Stimulated activated memory B cell treated with anti-CD40 and anti-IgM and Interleukin-4, amounts not matched to agents 10 μg/mL and 1 μg/mL and 100 μg/mL, for 72 hours (primary cell): ENCODE results near the gene BLACAT1.

ENCODE experiments used
- ATAC-seq: fragments of 150-1000 bp; cut with Tn5 transposase; 2 replicates; pipeline ENCODE4 v1.10.0; 2021
- H3K27ac Mint-ChIP-seq: one replicate; pipeline ENCODE4 v1.8.0; 2022; ENCODE audit warnings: mild to moderate bottlenecking, mixed read lengths
- H3K27me3 Mint-ChIP-seq: one replicate; pipeline ENCODE4 v1.8.0; 2022; ENCODE audit warnings: mixed read lengths
- H3K36me3 Mint-ChIP-seq: one replicate; pipeline ENCODE4 v1.8.0; 2022; ENCODE audit warnings: mixed read lengths
- H3K4me1 Mint-ChIP-seq: one replicate; pipeline ENCODE4 v1.8.0; 2022; ENCODE audit warnings: mixed read lengths
- H3K4me3 Mint-ChIP-seq: one replicate; pipeline ENCODE4 v1.8.0; 2022; ENCODE audit warnings: mild to moderate bottlenecking, moderate library complexity, mixed read lengths
- H3K9me3 Mint-ChIP-seq: one replicate; pipeline ENCODE4 v1.8.0; 2022; ENCODE audit warnings: mixed read lengths

Gene BLACAT1

DNA sequence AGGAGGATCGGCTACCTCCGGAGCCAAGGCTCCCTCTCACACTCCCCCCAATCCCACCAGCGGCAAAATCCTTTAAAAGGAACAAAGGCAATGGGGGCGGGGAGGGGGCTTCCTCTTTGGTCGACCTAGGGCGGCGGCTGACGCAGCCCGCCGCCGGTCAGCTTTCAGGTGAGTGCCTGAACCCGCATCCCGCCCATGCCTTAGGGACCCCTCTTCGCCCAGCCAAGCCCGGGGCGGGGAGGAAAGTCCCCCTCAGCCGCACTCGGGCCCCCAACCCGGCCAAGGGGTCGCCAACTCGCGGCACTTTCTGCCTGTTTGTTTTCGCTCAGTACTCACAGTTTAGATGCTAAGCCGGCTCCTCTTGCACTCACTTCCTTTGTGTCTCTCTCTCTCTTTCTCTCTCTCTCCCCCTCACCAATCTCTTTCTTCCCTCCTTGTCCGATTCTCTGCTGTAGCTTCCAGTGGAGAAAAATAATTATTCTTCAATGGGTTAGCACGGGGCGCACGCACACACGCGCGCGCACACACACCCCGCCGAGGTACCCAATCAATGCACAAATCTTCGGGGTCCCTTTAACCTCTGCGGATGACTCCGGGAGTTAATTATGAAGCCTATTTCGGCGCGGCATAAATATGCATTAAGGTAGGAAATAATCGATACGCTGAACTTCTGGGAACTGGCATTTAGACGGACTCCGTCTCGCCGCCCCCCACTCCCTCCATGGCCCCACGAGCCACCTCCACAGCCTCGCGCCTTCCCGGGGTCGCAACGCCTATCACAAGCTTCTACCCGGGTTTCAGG, at the start of gene BLACAT1:
Gene BLACAT1 (minus strand): TSS at position 465 of the 802 bp plus-strand sequence.
- Mint-ChIP-seq H3K27ac (no peak within 1 kb of the TSS), H3K9me3 (no peaks in the 10 kb centered on the region)
- ATAC-seq, result no peak

GRCh38 chr1:205505076-205505729, 49.4 kb upstream of the BLACAT1 start:
- no peaks in the 10 kb centered on the region for H3K9me3 Mint-ChIP-seq
- H3K36me3 Mint-ChIP-seq, result no peaks in the 10 kb centered on the region
- H3K27ac Mint-ChIP-seq, result peak overlapping the region; percentile 63
- H3K4me1 Mint-ChIP-seq, result peaks cover 9% of the 10 kb centered on the region
- H3K27me3 Mint-ChIP-seq, result peaks cover 18% of the 10 kb centered on the region
- ATAC-seq, result no peak
- H3K4me3 Mint-ChIP-seq, result peak overlapping the region; percentile 73

More for the DNA sequence above, at the start of gene BLACAT1:
- Mint-ChIP-seq H3K36me3 (no peaks in the 10 kb centered on the region), H3K4me1 (peaks cover 12% of the 10 kb centered on the region), H3K4me3 (peak within 1 kb of the TSS; percentile 74), H3K27me3 (peaks cover 95% of the 10 kb centered on the region)

GRCh38 chr1:205504311-205505075, 48.6 kb upstream of the BLACAT1 start, which contains the start of gene CDK18:
CDK18 (plus strand) TSS chr1:205504669; CDS start chr1:205523168, 18,499 bp downstream.
- H3K27ac Mint-ChIP-seq, result peak within 1 kb of the TSS; percentile 63
- peaks cover 18% of the 10 kb centered on the region for H3K27me3 Mint-ChIP-seq

DNA sequence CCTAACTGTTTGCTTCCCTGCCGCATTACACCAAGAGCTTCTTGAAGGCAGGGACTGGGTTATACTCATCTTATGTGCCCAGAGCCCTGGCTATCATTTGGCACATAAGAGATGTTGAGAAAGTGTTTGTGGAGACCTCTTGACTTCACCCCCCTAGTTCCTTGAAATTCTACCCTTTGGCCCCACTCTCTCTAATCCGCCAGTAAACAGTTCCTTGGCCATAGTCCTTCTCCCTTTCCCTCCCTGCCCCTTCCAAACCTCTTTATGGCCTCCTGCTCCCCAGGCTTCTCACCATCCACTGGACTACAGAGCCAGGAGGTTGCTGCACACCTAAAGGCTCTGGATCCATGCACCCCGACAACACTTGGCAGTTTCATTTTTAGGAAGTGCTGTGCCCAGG, 47.1 kb upstream of the BLACAT1 start:
- no peak overlapping the region for H3K27ac Mint-ChIP-seq
- no peaks in the 10 kb centered on the region for H3K9me3 Mint-ChIP-seq
- no peak for ATAC-seq
- no peaks in the 10 kb centered on the region for H3K36me3 Mint-ChIP-seq
- H3K4me1 Mint-ChIP-seq, result peaks cover 9% of the 10 kb centered on the region
- H3K4me3 Mint-ChIP-seq, result no peak overlapping the region
- peaks cover 13% of the 10 kb centered on the region for H3K27me3 Mint-ChIP-seq

More at GRCh38 chr1:205504311-205505075, 48.6 kb upstream of the BLACAT1 start, which contains the start of gene CDK18:
- Mint-ChIP-seq H3K9me3 (no peaks in the 10 kb centered on the region), H3K4me1 (peaks cover 9% of the 10 kb centered on the region), H3K4me3 (peak within 1 kb of the TSS; percentile 78), H3K36me3 (no peaks in the 10 kb centered on the region)
- ATAC-seq, result peak; percentile 63

- Mint-ChIP-seq H3K4me3 (no peak overlapping the region), H3K36me3 (no peaks in the 10 kb centered on the region), H3K27ac (no peak overlapping the region), H3K4me1 (peaks cover 9% of the 10 kb centered on the region), H3K9me3 (no peaks in the 10 kb centered on the region), H3K27me3 (peaks cover 14% of the 10 kb centered on the region)
- ATAC-seq, result no peak
Measured at GRCh38 chr1:205502111-205502810, 46.4 kb upstream of the BLACAT1 start.

GRCh38 chr1:205500240-205501233, 44.7 kb upstream of the BLACAT1 start:
- peaks cover 30% of the 10 kb centered on the region for H3K27me3 Mint-ChIP-seq
- H3K27ac Mint-ChIP-seq, result no peak overlapping the region
- ATAC-seq, result no peak
- peaks cover 9% of the 10 kb centered on the region for H3K4me1 Mint-ChIP-seq
- H3K9me3 Mint-ChIP-seq, result no peaks in the 10 kb centered on the region
- no peaks in the 10 kb centered on the region for H3K36me3 Mint-ChIP-seq
- H3K4me3 Mint-ChIP-seq, result no peak overlapping the region

- Mint-ChIP-seq H3K27ac (no peak overlapping the region), H3K4me1 (peaks cover 1% of the 10 kb centered on the region), H3K27me3 (peaks cover 30% of the 10 kb centered on the region), H3K4me3 (no peak overlapping the region), H3K36me3 (no peaks in the 10 kb centered on the region), H3K9me3 (no peaks in the 10 kb centered on the region)
- ATAC-seq, result no peak
Measured at GRCh38 chr1:205499789-205500188, 43.9 kb upstream of the BLACAT1 start.

DNA sequence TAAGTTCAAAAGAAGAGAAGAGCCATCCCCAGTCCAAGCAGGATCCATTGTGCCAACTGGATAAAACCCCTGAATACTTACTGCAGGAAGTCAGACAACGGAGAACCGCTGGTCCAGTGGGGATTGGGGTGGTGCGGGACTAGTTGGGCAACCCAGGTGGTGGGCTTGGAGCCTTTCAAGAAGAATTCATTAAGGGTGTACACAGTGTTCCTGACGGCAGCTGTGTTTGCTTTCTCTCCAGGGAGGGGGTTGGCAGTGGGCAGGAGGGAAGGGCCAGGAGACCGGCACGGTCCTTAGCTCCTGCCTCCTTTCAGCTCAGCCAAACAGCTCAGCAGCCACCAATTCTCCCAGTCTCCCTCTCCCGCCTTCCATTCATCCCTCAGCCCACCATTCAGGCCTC, 41.5 kb upstream of the BLACAT1 start:
- H3K27ac Mint-ChIP-seq, result no peak overlapping the region
- peaks cover 51% of the 10 kb centered on the region for H3K27me3 Mint-ChIP-seq
- H3K36me3 Mint-ChIP-seq, result no peaks in the 10 kb centered on the region
- H3K4me1 Mint-ChIP-seq, result no peaks in the 10 kb centered on the region
- H3K9me3 Mint-ChIP-seq, result no peaks in the 10 kb centered on the region
- ATAC-seq, result no peak
- H3K4me3 Mint-ChIP-seq, result no peak overlapping the region

DNA sequence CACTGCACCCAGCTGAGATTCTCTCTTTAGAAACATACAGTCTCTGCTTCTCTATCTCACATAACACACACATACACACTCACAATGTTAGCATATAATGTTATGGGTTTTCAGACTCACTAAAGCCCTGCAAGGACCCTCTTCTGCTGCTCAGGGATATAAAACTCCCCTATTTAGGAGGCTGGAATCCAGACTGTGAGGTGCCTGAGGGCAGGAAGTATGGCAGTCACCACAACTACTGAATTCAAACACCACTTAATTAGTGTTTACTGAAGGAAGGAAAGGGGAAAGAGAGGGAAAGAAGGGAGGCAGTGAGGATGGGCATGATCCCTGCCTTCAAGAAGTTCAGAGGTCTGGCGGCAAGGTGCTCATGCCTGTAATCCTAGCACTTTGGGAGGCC, 40.8 kb upstream of the BLACAT1 start:
- Mint-ChIP-seq H3K4me1 (no peaks in the 10 kb centered on the region), H3K27me3 (peaks cover 58% of the 10 kb centered on the region), H3K4me3 (no peak overlapping the region), H3K36me3 (no peaks in the 10 kb centered on the region), H3K27ac (no peak overlapping the region), H3K9me3 (no peaks in the 10 kb centered on the region)
- ATAC-seq, result no peak

- Mint-ChIP-seq H3K27me3 (peaks cover 60% of the 10 kb centered on the region), H3K27ac (no peak overlapping the region), H3K4me3 (no peak overlapping the region), H3K36me3 (no peaks in the 10 kb centered on the region), H3K9me3 (no peaks in the 10 kb centered on the region), H3K4me1 (no peaks in the 10 kb centered on the region)
- no peak for ATAC-seq
Measured at GRCh38 chr1:205495237-205495823, 39.5 kb upstream of the BLACAT1 start.

- Mint-ChIP-seq H3K4me1 (peaks cover 7% of the 10 kb centered on the region), H3K27me3 (peaks cover 69% of the 10 kb centered on the region), H3K36me3 (no peaks in the 10 kb centered on the region), H3K27ac (no peak overlapping the region), H3K9me3 (no peaks in the 10 kb centered on the region), H3K4me3 (no peak overlapping the region)
- ATAC-seq, result no peak
Measured at GRCh38 chr1:205494115-205494514, 38.3 kb upstream of the BLACAT1 start.

- Mint-ChIP-seq H3K27ac (no peak overlapping the region), H3K4me1 (peaks cover 7% of the 10 kb centered on the region), H3K9me3 (no peaks in the 10 kb centered on the region), H3K36me3 (no peaks in the 10 kb centered on the region), H3K27me3 (peaks cover 70% of the 10 kb centered on the region), H3K4me3 (no peak overlapping the region)
- peak; percentile 22 for ATAC-seq
Measured at GRCh38 chr1:205493241-205494085, 37.6 kb upstream of the BLACAT1 start.

GRCh38 chr1:205492774-205493173, 36.9 kb upstream of the BLACAT1 start:
- Mint-ChIP-seq H3K9me3 (no peaks in the 10 kb centered on the region), H3K27me3 (peaks cover 76% of the 10 kb centered on the region), H3K4me3 (no peak overlapping the region), H3K27ac (no peak overlapping the region), H3K4me1 (peaks cover 7% of the 10 kb centered on the region), H3K36me3 (no peaks in the 10 kb centered on the region)
- no peak for ATAC-seq
